Stimulated activated CD8-positive, alpha-beta memory T cell treated with anti-CD3 and anti-CD28 coated beads, Interleukin-7, amount 100 ng/mL, for 48 hours (primary cell): Measurements from ENCODE around the gene GREB1.

Source experiments
- DNase-seq, 2 donors: peaks; one replicate each; pipeline ENCODE4 v3.0.0-alpha.2; 2020; ENCODE audit warnings: low read depth in 1 of 2; ENCODE audit errors: extremely low read depth in 1 of 2

The GREB1 gene

GRCh38 chr2:11507517-11507916 lies 26.3 kb upstream of the GREB1 start:
- no peak for DNase-seq

GRCh38 chr2:11508279-11508678 lies 25.6 kb upstream of the GREB1 start:
- no peak for DNase-seq

DNA sequence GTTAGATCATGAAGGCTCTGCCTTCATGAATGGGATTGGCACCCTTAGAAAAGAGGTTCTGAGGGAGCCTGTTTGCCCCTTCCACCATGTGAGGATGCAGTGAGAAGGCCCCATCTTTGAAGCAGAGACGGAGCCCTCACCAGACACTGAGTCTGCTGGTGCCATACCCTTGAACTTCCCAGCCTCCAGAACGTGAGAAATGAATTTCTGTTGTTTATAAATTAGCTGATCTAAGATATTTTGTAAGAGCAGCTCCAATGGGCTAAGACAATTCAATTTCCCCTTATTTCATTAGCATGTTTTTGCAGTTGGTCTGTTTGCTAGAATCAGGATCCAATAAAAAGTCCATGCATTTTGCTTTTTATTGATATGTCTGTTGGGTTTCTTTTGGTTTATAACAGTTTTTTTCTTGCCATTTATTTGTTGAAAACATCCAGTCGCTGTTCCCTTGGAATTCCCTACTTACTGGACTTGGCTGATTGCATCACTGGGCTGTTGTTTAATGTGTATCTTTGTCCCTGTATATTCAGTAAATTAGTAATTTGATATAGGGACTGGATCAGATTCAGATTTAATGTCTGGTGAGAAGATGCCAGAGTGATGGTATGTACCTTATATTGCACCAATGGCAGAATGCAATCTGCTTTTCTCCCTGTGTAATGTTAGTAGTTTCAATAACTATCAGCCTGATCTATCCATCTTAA lies 24.0 kb upstream of the GREB1 start:
- no peak for DNase-seq

DNA sequence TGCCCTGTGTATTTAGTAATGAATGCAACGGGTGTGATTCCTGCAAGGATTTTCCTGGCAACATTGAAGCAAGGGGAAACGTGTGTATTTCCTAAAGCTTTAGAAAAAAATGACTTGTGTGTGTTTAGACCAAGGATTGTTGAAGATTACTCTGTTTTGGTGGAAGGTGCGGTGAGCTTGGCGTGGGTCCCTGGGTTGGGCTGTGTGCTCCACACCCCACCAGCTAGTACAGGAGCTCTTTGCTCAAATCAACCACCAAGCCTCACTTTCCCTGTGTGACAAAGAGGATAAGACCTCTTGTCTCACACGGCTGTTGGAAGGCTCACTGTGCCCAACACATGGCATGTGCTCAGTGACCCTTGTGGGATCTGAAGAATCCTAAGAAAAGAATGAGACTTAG lies 21.4 kb upstream of the GREB1 start:
- DNase-seq = no peak

DNA sequence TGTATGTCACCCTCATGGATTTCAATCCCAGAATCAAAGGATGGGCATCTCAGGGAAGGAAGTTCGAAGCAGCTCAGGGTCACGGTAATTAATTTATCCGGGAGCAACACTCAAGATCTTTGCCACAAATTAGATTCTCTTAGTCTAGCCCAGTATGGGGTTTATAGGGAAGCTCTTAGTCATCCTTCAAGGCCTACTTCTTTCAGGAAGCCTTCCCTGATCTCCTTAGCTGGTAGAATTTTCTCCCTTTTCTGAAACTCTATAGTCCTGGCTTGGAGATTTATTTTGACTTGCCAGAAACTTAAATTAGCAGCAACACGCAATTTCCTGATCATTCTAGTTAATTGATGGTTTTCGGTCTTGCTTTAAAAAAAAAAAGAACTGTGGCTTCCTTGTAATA lies 20.5 kb upstream of the GREB1 start:
- DNase-seq = no peak

GRCh38 chr2:11514081-11514730 lies 19.6 kb upstream of the GREB1 start:
- DNase-seq = no peak

DNA sequence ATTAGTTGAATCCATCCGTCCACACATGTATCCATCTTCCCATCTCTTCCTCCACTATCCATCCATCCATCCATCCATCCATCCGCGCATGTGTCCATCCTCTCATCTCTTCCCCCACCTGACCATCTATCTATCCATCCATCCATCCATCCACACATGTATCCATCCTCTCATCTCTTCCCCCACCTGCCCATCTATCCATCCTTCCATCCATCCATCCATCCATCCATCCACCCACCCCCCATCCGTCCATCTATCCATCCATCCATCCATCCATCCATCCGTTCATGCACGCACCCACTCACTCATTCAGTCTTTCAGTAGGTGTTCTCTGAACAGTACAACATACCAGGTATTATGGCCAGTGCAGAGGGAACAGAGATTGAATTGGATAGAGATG lies 18.9 kb upstream of the GREB1 start:
- no peak for DNase-seq

DNA sequence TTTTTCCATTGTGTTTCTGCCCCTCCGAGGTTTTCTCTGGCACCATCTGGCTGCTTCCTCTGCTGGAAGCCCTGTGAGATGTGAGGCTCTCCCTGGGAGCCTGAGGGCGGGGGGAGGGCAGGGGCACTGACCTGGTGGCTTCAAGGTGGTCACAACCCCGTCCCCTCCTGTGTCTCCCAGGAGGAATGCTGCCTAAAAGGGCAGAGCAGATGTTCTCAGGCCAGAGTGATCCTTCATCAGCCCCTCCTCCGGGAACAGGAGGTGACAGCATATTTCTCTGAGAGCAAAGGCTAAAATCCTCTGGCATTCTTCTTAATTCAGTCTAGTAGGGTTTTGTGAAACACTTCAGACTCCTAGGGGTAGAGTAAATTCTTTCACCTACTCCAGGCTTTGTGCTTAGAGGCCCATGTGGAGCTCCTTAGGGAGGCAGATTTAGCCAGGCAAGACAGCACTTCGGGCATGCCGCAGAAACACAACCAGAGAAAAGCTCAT lies 18.3 kb upstream of the GREB1 start:
- no peak for DNase-seq

DNA sequence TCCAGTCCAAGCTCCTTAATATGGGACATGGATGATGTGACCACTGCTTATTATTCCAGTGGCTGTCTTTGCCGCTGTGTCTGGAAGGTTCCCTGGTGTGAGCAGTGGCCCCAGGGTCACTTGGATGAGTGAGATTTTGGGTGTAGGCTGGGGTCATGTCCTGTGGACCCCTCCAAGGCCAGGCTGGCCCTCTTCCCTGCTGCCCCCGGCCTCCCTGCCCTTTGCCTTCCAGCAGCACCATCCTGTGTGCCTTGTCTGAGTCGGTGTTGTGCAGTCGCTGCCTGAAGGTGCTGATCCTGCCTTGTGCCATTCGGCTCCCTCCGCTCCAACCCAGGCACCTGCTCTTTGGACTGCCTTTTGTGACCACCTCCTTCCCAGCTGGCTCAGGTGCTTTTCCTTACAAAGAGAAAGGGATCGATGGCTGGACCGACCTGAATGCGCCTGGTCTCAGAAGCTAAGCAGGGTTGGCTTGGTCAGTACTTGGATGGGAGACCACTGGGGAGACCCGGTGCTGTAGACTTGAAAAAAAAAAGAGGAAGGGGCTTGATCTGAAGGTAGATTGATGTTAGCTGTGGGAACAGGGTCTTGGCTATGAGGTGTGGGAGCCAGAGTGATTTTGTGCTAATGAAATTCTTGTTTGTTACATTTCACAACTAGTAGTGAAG lies 16.7 kb upstream of the GREB1 start:
- DNase-seq = no peak

DNA sequence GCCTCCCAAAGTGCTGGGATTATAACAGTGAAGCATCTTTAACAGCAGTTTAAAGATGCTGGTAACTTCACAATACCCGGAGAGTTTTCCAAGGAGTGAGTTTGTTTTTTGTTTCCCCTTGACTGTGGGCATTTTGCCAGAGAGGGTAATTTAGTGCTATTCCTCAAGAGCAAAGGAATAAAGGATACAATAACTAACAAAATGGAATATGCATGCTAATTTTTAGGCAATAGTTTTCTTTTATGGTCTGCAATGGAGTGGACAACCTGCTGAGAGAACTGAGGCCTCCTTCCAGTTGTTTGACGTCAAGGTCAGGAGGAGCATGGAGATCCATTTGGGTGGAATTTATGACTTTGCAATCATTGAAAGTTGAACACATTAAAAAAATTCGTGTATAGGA lies 15.9 kb upstream of the GREB1 start:
- DNase-seq = no peak

DNA sequence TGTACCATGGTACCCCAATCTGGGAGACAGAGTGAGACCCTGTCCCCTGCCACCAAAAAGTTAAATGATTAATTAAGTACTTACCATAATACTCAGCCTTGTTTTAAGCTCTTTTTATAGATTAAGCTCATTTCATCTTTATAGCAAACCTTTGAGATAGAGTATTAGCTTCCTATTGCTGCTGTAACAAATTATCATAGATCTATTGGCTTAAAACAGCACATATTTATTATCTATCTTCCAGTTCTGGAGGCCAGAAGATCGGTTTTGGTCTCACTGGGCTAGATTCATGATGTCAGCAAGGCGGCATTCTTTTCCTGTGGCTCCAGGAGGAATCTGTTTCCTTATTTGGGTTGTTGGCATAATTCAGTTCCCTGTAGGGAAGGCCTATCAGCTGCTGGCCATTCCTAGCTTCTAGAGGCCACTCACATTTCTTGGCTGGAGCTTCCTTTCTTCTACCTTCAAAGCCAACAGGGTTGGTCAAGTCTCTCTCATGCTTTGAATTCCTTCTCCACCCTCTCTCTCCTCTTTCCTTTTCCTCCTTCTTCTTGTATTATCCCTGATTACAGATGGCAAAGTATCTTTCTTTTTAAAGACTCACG lies 13.7 kb upstream of the GREB1 start:
- DNase-seq = no peak

DNA sequence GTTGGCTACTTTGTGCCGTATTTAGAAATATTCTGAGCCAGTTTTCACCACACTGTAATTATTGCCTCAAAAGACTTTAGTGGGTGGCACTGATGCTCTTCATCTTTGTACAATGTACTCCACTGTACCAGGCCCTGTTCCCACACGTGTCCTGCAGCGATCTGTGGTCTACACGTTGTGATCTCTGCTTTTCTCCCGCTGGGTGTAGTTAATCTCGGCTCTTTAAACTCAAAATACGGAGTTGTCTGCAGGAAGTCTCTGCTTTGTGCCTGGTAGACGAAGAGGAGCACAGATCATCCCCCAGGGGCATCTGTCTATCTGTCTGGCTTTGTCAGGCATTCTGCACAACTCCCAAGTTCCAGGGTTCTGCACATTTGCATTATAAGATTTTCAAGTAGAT lies 12.1 kb upstream of the GREB1 start:
- DNase-seq = no peak

GRCh38 chr2:11524470-11524869 lies 9.4 kb upstream of the GREB1 start:
- DNase-seq = no peak

GRCh38 chr2:11525762-11526161 lies 8.1 kb upstream of the GREB1 start:
- DNase-seq = no peak

DNA sequence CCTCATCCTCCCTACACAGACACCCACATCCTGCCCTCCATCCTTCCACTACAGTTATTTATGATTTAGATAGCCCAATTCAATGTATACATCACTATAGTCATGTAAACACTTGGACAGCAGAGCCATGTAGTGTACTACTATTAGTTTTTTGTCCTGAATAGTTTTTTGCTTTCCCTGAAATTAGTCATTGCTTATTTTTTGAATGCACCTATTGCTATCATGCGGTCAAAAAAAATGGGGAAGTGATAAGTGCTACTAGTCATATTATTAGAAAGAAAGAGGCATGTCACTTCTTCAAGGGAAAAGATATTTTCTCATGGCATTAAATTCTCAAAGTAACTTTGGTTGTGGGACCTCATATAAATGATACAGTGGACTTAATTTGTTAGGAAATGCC lies 6.8 kb upstream of the GREB1 start:
- no peak for DNase-seq

GRCh38 chr2:11528228-11528627 lies 5.6 kb upstream of the GREB1 start:
- DNase-seq = no peak

- DNase-seq = no peak
These were observed 2.9 kb upstream of the GREB1 start for GRCh38 chr2:11530864-11531465.

GRCh38 chr2:11532416-11533055 lies 1.3 kb upstream of the GREB1 start:
- no peak for DNase-seq

DNA sequence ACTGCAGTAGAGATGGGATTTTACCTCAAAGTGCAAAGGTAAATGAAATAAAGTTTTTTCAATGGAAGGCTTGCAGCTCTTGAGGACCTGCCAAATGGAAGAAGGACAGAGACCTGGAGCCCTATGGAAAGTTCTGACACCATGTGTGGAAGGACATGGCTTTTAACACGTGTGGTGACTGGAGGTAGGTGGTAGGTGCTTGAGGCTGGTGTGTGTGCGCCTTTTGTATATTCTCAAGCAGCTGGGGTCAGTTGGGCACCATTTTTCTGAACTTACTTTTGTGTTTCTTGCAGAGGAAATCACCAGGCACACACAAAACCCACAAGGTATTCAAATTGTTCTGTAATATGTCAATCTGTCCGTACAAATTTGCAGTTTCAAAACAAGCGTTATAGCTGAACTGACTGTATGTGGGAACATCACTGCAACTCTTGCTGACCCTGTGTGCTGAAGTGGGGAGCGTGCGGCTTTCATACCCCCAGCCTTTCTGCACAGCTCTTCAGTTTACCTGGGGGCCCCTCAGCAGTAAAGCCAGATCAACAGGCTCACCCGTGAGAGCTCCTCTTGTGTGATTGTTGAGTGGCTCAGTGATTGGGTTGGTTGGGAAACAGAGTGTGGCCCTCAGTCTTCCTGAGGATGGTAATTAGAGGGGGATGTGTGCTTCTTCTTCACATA lies 363 bp downstream of the GREB1 start:
- no peak for DNase-seq

DNA sequence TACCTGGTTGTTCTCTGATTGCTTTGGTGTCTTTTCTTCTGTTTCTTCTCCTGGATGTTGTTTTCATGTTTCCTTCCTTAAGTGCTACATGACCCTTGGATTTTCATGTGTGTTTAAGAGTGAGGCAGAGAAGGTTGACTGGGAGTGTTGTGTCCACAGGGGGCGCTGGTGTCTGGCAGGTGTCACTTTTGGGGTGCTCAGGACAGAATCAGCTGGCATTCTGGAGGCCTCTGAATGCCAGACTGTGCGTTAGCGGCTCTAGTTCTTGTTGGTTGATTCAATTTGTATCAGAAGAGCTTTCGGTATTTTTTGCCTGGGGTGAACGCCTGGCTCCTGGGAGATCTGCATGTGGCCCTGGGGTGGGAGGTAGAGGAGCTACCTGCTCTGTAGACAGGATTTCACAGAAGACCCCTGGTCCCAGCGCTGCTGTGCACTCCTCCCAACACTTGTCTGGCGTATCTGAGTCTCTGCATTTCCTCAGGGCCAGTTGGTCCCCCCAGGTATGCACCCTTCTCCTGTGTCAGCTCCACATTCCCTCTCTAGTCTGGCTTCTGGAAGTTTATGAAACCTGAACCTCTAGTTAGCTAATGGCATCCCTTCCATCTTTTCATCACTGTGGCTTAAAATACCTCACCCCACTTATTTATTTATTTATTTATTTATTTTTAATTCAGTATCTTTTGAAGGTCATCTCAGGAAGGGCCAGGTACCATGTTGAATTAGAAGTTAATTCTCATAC lies 1.1 kb downstream of the GREB1 start:
- no peak for DNase-seq
